Right lobe of liver (tissue), 6 donors: Measurements from ENCODE around the gene LYZ. TPM values are rescaled to one million over a fixed set of nuclear protein-coding genes. Genes with fewer than 3 reads are reported as not detected.

Experiments
- ATAC-seq, 4 donors: fragments of 200-7000 bp; cut with Tn5 transposase; one replicate each; pipeline ENCODE4 v1.9.1; 2020; ENCODE audit warnings: mild to moderate bottlenecking in 4 of 4, moderate library complexity in 4 of 4
- DNase-seq, 3 donors: peaks; one replicate each; pipeline ENCODE4 v3.0.0-alpha.2; 2020
- H3K27ac ChIP-seq, 3 donors: fragments of 200-600 bp; one replicate each; pipeline ENCODE4 v1.8.0; 2022
- H3K27me3 ChIP-seq, 2 donors: fragments of 200-600 bp; one replicate each; pipeline ENCODE4 v1.8.0; 2022
- H3K36me3 ChIP-seq, 4 donors: fragments of 200-600 bp; sonication (generic) in 1 of 4; one replicate each; pipeline versions ENCODE4 v1.5.1 to v1.8.0; 2017 to 2022; ENCODE audit warnings: control low read depth in 1 of 4
- H3K4me1 ChIP-seq, 4 donors: fragments of 200-600 bp; sonication (generic) in 1 of 4; one replicate each; pipeline versions ENCODE4 v1.5.1 to v1.8.0; 2017 to 2022; ENCODE audit warnings: control low read depth in 1 of 4
- H3K4me3 ChIP-seq, 3 donors: fragments of 200-600 bp; one replicate each; pipeline ENCODE4 v1.8.0; 2022
- H3K9me3 ChIP-seq, 4 donors: fragments of 200-600 bp; sonication (generic) in 1 of 4; one replicate each; pipeline versions ENCODE4 v1.5.1 to v1.8.0; 2017 to 2022; ENCODE audit warnings: control low read depth in 1 of 4
- CTCF ChIP-seq, 4 donors: fragments of 200-600 bp in 3 of 4; fragments of 450-650 bp in 1 of 4; IDR thresholded peaks; one replicate each; pipeline versions ENCODE4 v1.5.1 to v1.8.0; 2016 to 2022; ENCODE audit warnings: antibody characterized with exemption in 4 of 4, mild to moderate bottlenecking in 2 of 4
- POLR2A ChIP-seq: fragments of 450-650 bp; IDR thresholded peaks from one replicate; pipeline ENCODE4 v1.6.1; 2017; ENCODE audit warnings: antibody characterized with exemption, mild to moderate bottlenecking
- WGBS: methylation state at CpG from one replicate; pipeline ENCODE4 v1.1.6; 2018; ENCODE audit warnings: low coverage, low lambda C conversion rate; ENCODE audit not compliant: insufficient coverage; ENCODE audit errors: missing lambda C conversion rate; 5-methylcytosine and 5-hydroxymethylcytosine counted together
- intact Hi-C, 2 donors: fragments of 100-400 bp; cut with DNase I; formaldehyde crosslinking; loops; one replicate each; pipeline versions ENCODE4 v1.11.2 to v1.14.1; 2022
- total RNA-seq, 6 experiments: library from RNA; depleted of rRNA in 2 of 6; stranded (reverse); fragments of >200 nt in 2 of 6; fragmentation: NEBNext Ultra II Directional in 3 of 6; extraction: Animal tissue kit (Norgen Biotek cat#: 25700) in 3 of 6; gene quantifications; one replicate each; pipeline versions ENCODE4 v1.1.0 to v1.2.4, GENCODE V29; 2016 to 2023
- donor health status: DM: no; HTN: yes; CAD: no.
- donor health status: DM: no; HTN: no; CAD: no.
- donor health status: DM: no; HTN: no; CAD: no.
- donor health status: DM: no; HTN: yes; CAD: no.
- donor health status: DM: no; HTN: yes; CAD: no.

The LYZ gene
- total RNA-seq, 6 experiments from 2014 or later, result 3.5 to 69.9 (median 18.8) TPM

- no peak for TF ChIP-seq CTCF (IDR thresholded peaks at IDR 0.05)
- TF ChIP-seq POLR2A, result no peak
- Histone ChIP-seq H3K4me1 (no peaks in the 10 kb centered on the region), H3K27ac (no peak overlapping the region), H3K9me3 (no peaks in the 10 kb centered on the region), H3K36me3 (no peaks in the 10 kb centered on the region), H3K27me3 (no peaks in the 10 kb centered on the region), H3K4me3 (no peak overlapping the region)
- ATAC-seq, result no peak
- 100% methylated on average over 1 of the region's 1 CpG for WGBS
- intact Hi-C loops, result no loop called here
- DNase-seq, result no peak
These were observed 44.2 kb downstream of the LYZ start for GRCh38 chr12:69392179-69392928.

GRCh38 chr12:69396041-69396440 is 47.9 kb downstream of the LYZ start:
- no peaks in the 10 kb centered on the region for H3K36me3 ChIP-seq
- H3K4me1 ChIP-seq, result no peaks in the 10 kb centered on the region
- intact Hi-C loops, result no loop called here
- TF ChIP-seq CTCF (IDR thresholded peaks at IDR 0.05), result no peak
- no peak for TF ChIP-seq POLR2A
- WGBS, result 61% methylated on average over 1 of the region's 1 CpG
- no peaks in the 10 kb centered on the region for H3K9me3 ChIP-seq
- ATAC-seq (no peak), DNase-seq (no peak)
- H3K27me3 ChIP-seq, result no peaks in the 10 kb centered on the region
- H3K4me3 ChIP-seq, result no peak overlapping the region
- no peak overlapping the region for H3K27ac ChIP-seq

- Histone ChIP-seq H3K27ac (no peak overlapping the region), H3K27me3 (no peaks in the 10 kb centered on the region), H3K4me1 (no peaks in the 10 kb centered on the region), H3K36me3 (no peaks in the 10 kb centered on the region), H3K9me3 (no peaks in the 10 kb centered on the region), H3K4me3 (no peak overlapping the region)
- intact Hi-C loops, result no loop called here
- TF ChIP-seq CTCF (IDR thresholded peaks at IDR 0.05) (no peak), POLR2A (no peak)
- DNase-seq (no peak), ATAC-seq (no peak)
- 96% methylated on average over 3 of the region's 3 CpGs for WGBS
These were observed 48.8 kb downstream of the LYZ start for GRCh38 chr12:69396963-69397362.

GRCh38 chr12:69397978-69398377 is 49.8 kb downstream of the LYZ start:
- ATAC-seq, result no peak
- no peaks in the 10 kb centered on the region for H3K27me3 ChIP-seq
- no peak for DNase-seq
- no peaks in the 10 kb centered on the region for H3K36me3 ChIP-seq
- no peaks in the 10 kb centered on the region for H3K4me1 ChIP-seq
- TF ChIP-seq CTCF (IDR thresholded peaks at IDR 0.05) (no peak), POLR2A (no peak)
- intact Hi-C loops, result no loop called here
- WGBS, result 89% methylated on average over 3 of the region's 3 CpGs
- no peak overlapping the region for H3K4me3 ChIP-seq
- no peaks in the 10 kb centered on the region for H3K9me3 ChIP-seq
- H3K27ac ChIP-seq, result no peak overlapping the region
